ENCODE results near the gene TMEM178B. TPM values are rescaled to one million over a fixed set of nuclear protein-coding genes. Genes with fewer than 3 reads are reported as not detected.

Gene TMEM178B
- total RNA-seq, 1 experiment from 2014 or later = 0.39 TPM

GRCh38 chr7:141276031-141276430, 202.2 kb downstream of the TMEM178B start:
- TF ChIP-seq TCF7L2 (IDR thresholded peaks at IDR 0.05; ENCODE audit: low read depth, low read length) (no peak), POLR2AphosphoS5 (IDR thresholded peaks at IDR 0.05; ENCODE audit: low read depth, low read length) (no peak), REST (IDR thresholded peaks at IDR 0.05; ENCODE audit: insufficient read depth in 1 of 2, low read depth in 2 of 2, low read length in 1 of 2) (no peak), SIN3A (IDR thresholded peaks at IDR 0.05; ENCODE audit: borderline replicate concordance, insufficient read depth, low read depth, low read length) (no peak)
- TF ChIP-seq, protein P1, sequence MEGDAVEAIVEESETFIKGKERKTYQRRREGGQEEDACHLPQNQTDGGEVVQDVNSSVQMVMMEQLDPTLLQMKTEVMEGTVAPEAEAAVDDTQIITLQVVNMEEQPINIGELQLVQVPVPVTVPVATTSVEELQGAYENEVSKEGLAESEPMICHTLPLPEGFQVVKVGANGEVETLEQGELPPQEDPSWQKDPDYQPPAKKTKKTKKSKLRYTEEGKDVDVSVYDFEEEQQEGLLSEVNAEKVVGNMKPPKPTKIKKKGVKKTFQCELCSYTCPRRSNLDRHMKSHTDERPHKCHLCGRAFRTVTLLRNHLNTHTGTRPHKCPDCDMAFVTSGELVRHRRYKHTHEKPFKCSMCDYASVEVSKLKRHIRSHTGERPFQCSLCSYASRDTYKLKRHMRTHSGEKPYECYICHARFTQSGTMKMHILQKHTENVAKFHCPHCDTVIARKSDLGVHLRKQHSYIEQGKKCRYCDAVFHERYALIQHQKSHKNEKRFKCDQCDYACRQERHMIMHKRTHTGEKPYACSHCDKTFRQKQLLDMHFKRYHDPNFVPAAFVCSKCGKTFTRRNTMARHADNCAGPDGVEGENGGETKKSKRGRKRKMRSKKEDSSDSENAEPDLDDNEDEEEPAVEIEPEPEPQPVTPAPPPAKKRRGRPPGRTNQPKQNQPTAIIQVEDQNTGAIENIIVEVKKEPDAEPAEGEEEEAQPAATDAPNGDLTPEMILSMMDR (IDR thresholded peaks at IDR 0.05) = no peak
- in situ Hi-C loops (cut with HindIII; ENCODE audit: low pct_unique_long_range_greater_than_20kb, low sequenced_read_pairs) = no loop called here
- no peak for DNase-seq (ENCODE audit: low read depth, low spot score)
- CTCF ChIA-PET = no interaction called here
- intact Hi-C loops (cut with micrococcal nuclease; ENCODE audit: unreplicated experiment) = no loop called here
- Histone ChIP-seq H3K9me3 (ENCODE audit: control insufficient read depth, insufficient read depth, low read depth, low read length) (no peaks in the 10 kb centered on the region), H3K4me3 (ENCODE audit: low read depth in 2 of 2, low read length in 2 of 2) (no peak overlapping the region), H3K4me1 (ENCODE audit: control insufficient read depth, insufficient read depth, low read length) (no peaks in the 10 kb centered on the region), H3K27ac (ENCODE audit: low read length) (no peak overlapping the region), H3K27me3 (ENCODE audit: control insufficient read depth, insufficient read depth, low read length) (no peaks in the 10 kb centered on the region), H3K36me3 (ENCODE audit: control insufficient read depth, insufficient read depth, low read length) (no peaks in the 10 kb centered on the region)
- no TSS peak for BruUV-seq (replicated peaks)
- ATAC-seq = no peak
- POLR2A ChIA-PET = no interaction called here

DNA sequence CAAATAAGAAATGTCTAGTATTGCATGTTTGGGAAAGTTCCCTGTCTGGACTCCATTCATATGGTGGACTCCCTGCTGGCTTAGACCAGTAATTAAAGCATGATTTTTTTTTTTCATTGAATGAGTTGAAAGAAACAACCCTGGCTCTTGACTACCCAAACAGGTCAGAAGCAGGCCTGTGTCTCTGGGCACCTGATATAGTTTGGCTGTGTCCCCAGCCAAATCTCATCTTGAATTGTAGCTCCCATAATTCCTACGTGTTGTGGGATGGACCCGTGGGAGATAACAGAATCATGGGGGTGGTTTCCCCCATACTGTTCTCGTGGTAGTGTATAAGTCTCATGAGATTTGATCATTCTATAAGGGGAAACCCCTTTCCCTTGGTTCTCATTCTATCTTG, 206.2 kb downstream of the TMEM178B start:
- no peak for DNase-seq (ENCODE audit: low read depth, low spot score)
- no peaks in the 10 kb centered on the region for H3K4me1 ChIP-seq (ENCODE audit: control insufficient read depth, insufficient read depth, low read length)
- no peaks in the 10 kb centered on the region for H3K36me3 ChIP-seq (ENCODE audit: control insufficient read depth, insufficient read depth, low read length)
- TF ChIP-seq SIN3A (IDR thresholded peaks at IDR 0.05; ENCODE audit: borderline replicate concordance, insufficient read depth, low read depth, low read length) = no peak
- TF ChIP-seq REST (IDR thresholded peaks at IDR 0.05; ENCODE audit: insufficient read depth in 1 of 2, low read depth in 2 of 2, low read length in 1 of 2) = no peak
- TF ChIP-seq, protein P1 (IDR thresholded peaks at IDR 0.05) = no peak
- no peak for TF ChIP-seq TCF7L2 (IDR thresholded peaks at IDR 0.05; ENCODE audit: low read depth, low read length)
- TF ChIP-seq POLR2AphosphoS5 (IDR thresholded peaks at IDR 0.05; ENCODE audit: low read depth, low read length) = no peak
- no peak overlapping the region for H3K27ac ChIP-seq (ENCODE audit: low read length)
- BruUV-seq (replicated peaks) = no TSS peak
- no peaks in the 10 kb centered on the region for H3K9me3 ChIP-seq (ENCODE audit: control insufficient read depth, insufficient read depth, low read depth, low read length)
- CTCF ChIA-PET = no interaction called here
- no peak for ATAC-seq
- no peak overlapping the region for H3K4me3 ChIP-seq (ENCODE audit: low read depth in 2 of 2, low read length in 2 of 2)
- intact Hi-C loops (cut with micrococcal nuclease; ENCODE audit: unreplicated experiment) (no loop called here), in situ Hi-C loops (cut with HindIII; ENCODE audit: low pct_unique_long_range_greater_than_20kb, low sequenced_read_pairs) (no loop called here)
- no peaks in the 10 kb centered on the region for H3K27me3 ChIP-seq (ENCODE audit: control insufficient read depth, insufficient read depth, low read length)
- POLR2A ChIA-PET = no interaction called here

All from Panc1 (cell line).